Measurements from ENCODE around the gene CCS.

The CCS gene

GRCh38 chr11:66646828-66647227 is 53.8 kb downstream of the CCS start:
- ATAC-seq: no peak
- TF ChIP-seq, protein P1, sequence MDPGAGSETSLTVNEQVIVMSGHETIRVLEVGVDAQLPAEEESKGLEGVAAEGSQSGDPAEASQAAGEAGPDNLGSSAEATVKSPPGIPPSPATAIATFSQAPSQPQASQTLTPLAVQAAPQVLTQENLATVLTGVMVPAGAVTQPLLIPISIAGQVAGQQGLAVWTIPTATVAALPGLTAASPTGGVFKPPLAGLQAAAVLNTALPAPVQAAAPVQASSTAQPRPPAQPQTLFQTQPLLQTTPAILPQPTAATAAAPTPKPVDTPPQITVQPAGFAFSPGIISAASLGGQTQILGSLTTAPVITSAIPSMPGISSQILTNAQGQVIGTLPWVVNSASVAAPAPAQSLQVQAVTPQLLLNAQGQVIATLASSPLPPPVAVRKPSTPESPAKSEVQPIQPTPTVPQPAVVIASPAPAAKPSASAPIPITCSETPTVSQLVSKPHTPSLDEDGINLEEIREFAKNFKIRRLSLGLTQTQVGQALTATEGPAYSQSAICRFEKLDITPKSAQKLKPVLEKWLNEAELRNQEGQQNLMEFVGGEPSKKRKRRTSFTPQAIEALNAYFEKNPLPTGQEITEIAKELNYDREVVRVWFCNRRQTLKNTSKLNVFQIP (CRISPR knock-in tag; IDR thresholded peaks at IDR 0.05; ENCODE audit: borderline replicate concordance, low read depth): no peak
- TF ChIP-seq ESRRG (CRISPR knock-in tag; IDR thresholded peaks at IDR 0.05): no peak
- TF ChIP-seq ZC3H10 (CRISPR knock-in tag; IDR thresholded peaks at IDR 0.05): no peak
- TF ChIP-seq SNAI2 (CRISPR knock-in tag; IDR thresholded peaks at IDR 0.05): no peak
- TF ChIP-seq, protein P2, sequence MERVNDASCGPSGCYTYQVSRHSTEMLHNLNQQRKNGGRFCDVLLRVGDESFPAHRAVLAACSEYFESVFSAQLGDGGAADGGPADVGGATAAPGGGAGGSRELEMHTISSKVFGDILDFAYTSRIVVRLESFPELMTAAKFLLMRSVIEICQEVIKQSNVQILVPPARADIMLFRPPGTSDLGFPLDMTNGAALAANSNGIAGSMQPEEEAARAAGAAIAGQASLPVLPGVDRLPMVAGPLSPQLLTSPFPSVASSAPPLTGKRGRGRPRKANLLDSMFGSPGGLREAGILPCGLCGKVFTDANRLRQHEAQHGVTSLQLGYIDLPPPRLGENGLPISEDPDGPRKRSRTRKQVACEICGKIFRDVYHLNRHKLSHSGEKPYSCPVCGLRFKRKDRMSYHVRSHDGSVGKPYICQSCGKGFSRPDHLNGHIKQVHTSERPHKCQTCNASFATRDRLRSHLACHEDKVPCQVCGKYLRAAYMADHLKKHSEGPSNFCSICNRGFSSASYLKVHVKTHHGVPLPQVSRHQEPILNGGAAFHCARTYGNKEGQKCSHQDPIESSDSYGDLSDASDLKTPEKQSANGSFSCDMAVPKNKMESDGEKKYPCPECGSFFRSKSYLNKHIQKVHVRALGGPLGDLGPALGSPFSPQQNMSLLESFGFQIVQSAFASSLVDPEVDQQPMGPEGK (CRISPR knock-in tag; IDR thresholded peaks at IDR 0.05; ENCODE audit: borderline replicate concordance): no peak

- TF ChIP-seq, protein P1 (CRISPR knock-in tag; IDR thresholded peaks at IDR 0.05; ENCODE audit: borderline replicate concordance, low read depth): no peak
- TF ChIP-seq ISL1 (CRISPR knock-in tag; IDR thresholded peaks at IDR 0.05) (no peak), ZNF565 (CRISPR knock-in tag; conservative IDR thresholded peaks at IDR 0.05; ENCODE audit: low read depth) (no peak), RARB (CRISPR knock-in tag; IDR thresholded peaks at IDR 0.05) (no peak), ARNTL (CRISPR knock-in tag; IDR thresholded peaks at IDR 0.05; ENCODE audit: borderline replicate concordance, low read depth) (no peak), SNAI2 (CRISPR knock-in tag; IDR thresholded peaks at IDR 0.05) (no peak), TOX (CRISPR knock-in tag; IDR thresholded peaks at IDR 0.05; ENCODE audit: borderline replicate concordance) (no peak), ESRRG (CRISPR knock-in tag; IDR thresholded peaks at IDR 0.05) (no peak), ZFP3 (CRISPR knock-in tag; IDR thresholded peaks at IDR 0.05) (no peak), ZNF70 (CRISPR knock-in tag; IDR thresholded peaks at IDR 0.05) (no peak), ZC3H10 (CRISPR knock-in tag; IDR thresholded peaks at IDR 0.05) (no peak), CREB5 (CRISPR knock-in tag; IDR thresholded peaks at IDR 0.05; ENCODE audit: low read depth) (no peak), OSR1 (CRISPR knock-in tag; IDR thresholded peaks at IDR 0.05) (no peak), ZFP30 (CRISPR knock-in tag; IDR thresholded peaks at IDR 0.05) (no peak), GLIS3 (CRISPR knock-in tag; IDR thresholded peaks at IDR 0.05) (no peak)
- TF ChIP-seq, protein P3, sequence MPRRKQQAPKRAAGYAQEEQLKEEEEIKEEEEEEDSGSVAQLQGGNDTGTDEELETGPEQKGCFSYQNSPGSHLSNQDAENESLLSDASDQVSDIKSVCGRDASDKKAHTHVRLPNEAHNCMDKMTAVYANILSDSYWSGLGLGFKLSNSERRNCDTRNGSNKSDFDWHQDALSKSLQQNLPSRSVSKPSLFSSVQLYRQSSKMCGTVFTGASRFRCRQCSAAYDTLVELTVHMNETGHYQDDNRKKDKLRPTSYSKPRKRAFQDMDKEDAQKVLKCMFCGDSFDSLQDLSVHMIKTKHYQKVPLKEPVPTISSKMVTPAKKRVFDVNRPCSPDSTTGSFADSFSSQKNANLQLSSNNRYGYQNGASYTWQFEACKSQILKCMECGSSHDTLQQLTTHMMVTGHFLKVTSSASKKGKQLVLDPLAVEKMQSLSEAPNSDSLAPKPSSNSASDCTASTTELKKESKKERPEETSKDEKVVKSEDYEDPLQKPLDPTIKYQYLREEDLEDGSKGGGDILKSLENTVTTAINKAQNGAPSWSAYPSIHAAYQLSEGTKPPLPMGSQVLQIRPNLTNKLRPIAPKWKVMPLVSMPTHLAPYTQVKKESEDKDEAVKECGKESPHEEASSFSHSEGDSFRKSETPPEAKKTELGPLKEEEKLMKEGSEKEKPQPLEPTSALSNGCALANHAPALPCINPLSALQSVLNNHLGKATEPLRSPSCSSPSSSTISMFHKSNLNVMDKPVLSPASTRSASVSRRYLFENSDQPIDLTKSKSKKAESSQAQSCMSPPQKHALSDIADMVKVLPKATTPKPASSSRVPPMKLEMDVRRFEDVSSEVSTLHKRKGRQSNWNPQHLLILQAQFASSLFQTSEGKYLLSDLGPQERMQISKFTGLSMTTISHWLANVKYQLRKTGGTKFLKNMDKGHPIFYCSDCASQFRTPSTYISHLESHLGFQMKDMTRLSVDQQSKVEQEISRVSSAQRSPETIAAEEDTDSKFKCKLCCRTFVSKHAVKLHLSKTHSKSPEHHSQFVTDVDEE (CRISPR knock-in tag; IDR thresholded peaks at IDR 0.05): no peak
- TF ChIP-seq, protein P2 (CRISPR knock-in tag; IDR thresholded peaks at IDR 0.05; ENCODE audit: borderline replicate concordance): no peak
These were observed 56.9 kb downstream of the CCS start for GRCh38 chr11:66649903-66650302.

GRCh38 chr11:66651016-66651415 is 58.0 kb downstream of the CCS start:
- ATAC-seq: peak; percentile 9; the same call in 1 of the 3 replicates
- TF ChIP-seq CSDC2 (CRISPR knock-in tag; IDR thresholded peaks at IDR 0.05): no peak
- no peak for TF ChIP-seq TCF4 (CRISPR knock-in tag; IDR thresholded peaks at IDR 0.05; ENCODE audit: borderline replicate concordance)
- no peak for TF ChIP-seq ZFP3 (CRISPR knock-in tag; IDR thresholded peaks at IDR 0.05)
- TF ChIP-seq, protein P2 (CRISPR knock-in tag; IDR thresholded peaks at IDR 0.05; ENCODE audit: borderline replicate concordance): no peak
- TF ChIP-seq ARNTL (CRISPR knock-in tag; IDR thresholded peaks at IDR 0.05; ENCODE audit: borderline replicate concordance, low read depth): no peak
- TF ChIP-seq ZC3H10 (CRISPR knock-in tag; IDR thresholded peaks at IDR 0.05): no peak
- TF ChIP-seq ZNF8 (CRISPR knock-in tag; IDR thresholded peaks at IDR 0.05): no peak
- no peak for TF ChIP-seq TOX (CRISPR knock-in tag; IDR thresholded peaks at IDR 0.05; ENCODE audit: borderline replicate concordance)
- TF ChIP-seq ZFP30 (CRISPR knock-in tag; IDR thresholded peaks at IDR 0.05): no peak
- TF ChIP-seq GLIS3 (CRISPR knock-in tag; IDR thresholded peaks at IDR 0.05): no peak
- TF ChIP-seq CREB5 (CRISPR knock-in tag; IDR thresholded peaks at IDR 0.05; ENCODE audit: low read depth): no peak
- no peak for TF ChIP-seq RARB (CRISPR knock-in tag; IDR thresholded peaks at IDR 0.05)
- TF ChIP-seq ZNF565 (CRISPR knock-in tag; conservative IDR thresholded peaks at IDR 0.05; ENCODE audit: low read depth): no peak
- TF ChIP-seq OSR1 (CRISPR knock-in tag; IDR thresholded peaks at IDR 0.05): no peak
- no peak for TF ChIP-seq ISL1 (CRISPR knock-in tag; IDR thresholded peaks at IDR 0.05)

More at GRCh38 chr11:66649903-66650302, 56.9 kb downstream of the CCS start:
- no peak for ATAC-seq

Data from SK-N-SH treated with all-trans-retinoic acid at 6 μM for 48 hours (cell line).